H4 (cell line): ENCODE results near the gene DHRS7C. TPM values are rescaled to one million over a fixed set of nuclear protein-coding genes. Genes with fewer than 3 reads are reported as not detected.
"Not testable (repeated sequence)": the region's sequence is repeated elsewhere in the genome, so short reads cannot be mapped to it uniquely, and the experiment has no call there.

Experiments used
- DNase-seq: peaks from one replicate; pipeline ENCODE4 v3.0.0-alpha.2; 2015; ENCODE audit warnings: low spot score
- total RNA-seq: library from RNA; depleted of rRNA; stranded (reverse); fragments of >200 nt; shearing (Covaris generic); gene quantifications from 2 replicates; pipeline ENCODE4 v1.2.3, GENCODE V29; 2014

The DHRS7C gene
- total RNA-seq, 1 experiment from 2014 or later, result not detected

- DNase-seq, result no peak
Observed at GRCh38 chr17:9810100-9810949, 18.9 kb upstream of the DHRS7C start.

GRCh38 chr17:9809409-9809808 is 18.0 kb upstream of the DHRS7C start:
- DNase-seq, result no peak

- DNase-seq, result no peak
Observed at GRCh38 chr17:9806699-9807098, 15.3 kb upstream of the DHRS7C start.

- DNase-seq, result no peak
Observed at GRCh38 chr17:9805769-9806168, 14.4 kb upstream of the DHRS7C start.

GRCh38 chr17:9802697-9803096 is 11.3 kb upstream of the DHRS7C start:
- no peak for DNase-seq

- DNase-seq, result peak; percentile 28
Observed at GRCh38 chr17:9802294-9802693, 10.9 kb upstream of the DHRS7C start.

GRCh38 chr17:9801505-9801904 is 10.1 kb upstream of the DHRS7C start:
- no peak for DNase-seq

GRCh38 chr17:9798724-9799123 is 7.3 kb upstream of the DHRS7C start:
- DNase-seq, result no peak

- DNase-seq, result no peak
Observed at GRCh38 chr17:9798008-9798407, 6.6 kb upstream of the DHRS7C start.

GRCh38 chr17:9792181-9792840 is 919 bp upstream of the DHRS7C start:
- DNase-seq, result no peak

GRCh38 chr17:9790316-9790715 is 1.1 kb downstream of the DHRS7C start:
- no peak for DNase-seq

GRCh38 chr17:9788601-9789000 is 2.8 kb downstream of the DHRS7C start:
- no peak for DNase-seq

GRCh38 chr17:9784544-9784943 is 6.8 kb downstream of the DHRS7C start:
- no peak for DNase-seq

GRCh38 chr17:9783465-9783864 is 7.9 kb downstream of the DHRS7C start:
- DNase-seq, result not testable (repeated sequence)

GRCh38 chr17:9783050-9783449 is 8.3 kb downstream of the DHRS7C start:
- DNase-seq, result no peak

GRCh38 chr17:9780552-9780951 is 10.8 kb downstream of the DHRS7C start:
- DNase-seq, result no peak

- no peak for DNase-seq
Observed at GRCh38 chr17:9776911-9777310, 14.5 kb downstream of the DHRS7C start.

GRCh38 chr17:9772658-9773057 is 18.7 kb downstream of the DHRS7C start:
- DNase-seq, result no peak

- DNase-seq, result no peak
Observed at GRCh38 chr17:9771465-9771864, 19.9 kb downstream of the DHRS7C start.

GRCh38 chr17:9769036-9769695 is 22.2 kb downstream of the DHRS7C start:
- no peak for DNase-seq

- DNase-seq, result peak; percentile 15
Observed at GRCh38 chr17:9768381-9768934, 22.9 kb downstream of the DHRS7C start.

GRCh38 chr17:9767432-9767991 is 23.9 kb downstream of the DHRS7C start:
- DNase-seq, result no peak
